Measurements from ENCODE around the gene ZRANB3.

The ZRANB3 gene

DNA sequence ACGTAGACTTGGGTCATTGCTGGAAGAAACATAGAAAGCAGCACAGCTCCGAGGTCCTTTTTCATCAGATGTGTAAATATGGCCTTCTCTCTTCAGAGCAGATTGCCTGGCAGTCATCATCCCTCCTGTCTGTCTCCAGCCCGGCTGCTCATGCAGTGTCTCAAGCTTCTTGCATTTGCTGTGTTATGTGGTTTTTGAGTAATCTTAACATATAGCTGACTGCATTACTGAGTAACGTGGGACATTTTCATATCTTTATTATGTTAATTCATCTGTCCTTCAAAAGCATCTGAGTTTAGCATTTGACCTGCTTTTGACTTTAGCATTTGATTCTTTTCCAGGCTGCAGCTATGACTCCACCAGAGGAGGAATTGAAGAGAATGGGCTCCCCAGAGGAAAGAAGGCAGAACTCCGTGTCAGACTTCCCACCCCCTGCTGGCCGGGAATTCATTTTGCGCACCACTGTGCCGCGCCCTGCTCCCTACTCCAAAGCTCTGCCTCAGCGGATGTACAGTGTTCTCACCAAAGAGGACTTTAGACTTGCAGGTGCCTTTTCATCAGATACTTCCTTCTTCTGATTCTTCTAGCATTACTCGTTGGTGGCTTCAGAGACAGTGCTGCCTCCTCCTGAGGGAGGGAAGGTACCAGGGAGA, 362.7 kb downstream of the ZRANB3 start:
- no peak overlapping the region for H3K9ac ChIP-seq (ENCODE audit: insufficient read length)
- TF ChIP-seq EZH2 (IDR thresholded peaks at IDR 0.05) (no peak), FOXP2 (optimal IDR thresholded peaks at IDR 0.05; ENCODE audit: control extremely low read depth, extremely low read length, insufficient read depth) (no peak), POLR2AphosphoS5 (IDR thresholded peaks at IDR 0.05; ENCODE audit: borderline replicate concordance, low read depth, low read length) (no peak)
- no peak overlapping the region for H3K4me3 ChIP-seq
- no peaks in the 10 kb centered on the region for H3K9me3 ChIP-seq (ENCODE audit: low read depth, low read length)
- H3K36me3 ChIP-seq (ENCODE audit: insufficient read depth, low read length): peaks cover 55% of the 10 kb centered on the region
- no peak for DNase-seq (ENCODE audit: low read depth, low spot score)
- H3K27ac ChIP-seq: no peak overlapping the region

DNA sequence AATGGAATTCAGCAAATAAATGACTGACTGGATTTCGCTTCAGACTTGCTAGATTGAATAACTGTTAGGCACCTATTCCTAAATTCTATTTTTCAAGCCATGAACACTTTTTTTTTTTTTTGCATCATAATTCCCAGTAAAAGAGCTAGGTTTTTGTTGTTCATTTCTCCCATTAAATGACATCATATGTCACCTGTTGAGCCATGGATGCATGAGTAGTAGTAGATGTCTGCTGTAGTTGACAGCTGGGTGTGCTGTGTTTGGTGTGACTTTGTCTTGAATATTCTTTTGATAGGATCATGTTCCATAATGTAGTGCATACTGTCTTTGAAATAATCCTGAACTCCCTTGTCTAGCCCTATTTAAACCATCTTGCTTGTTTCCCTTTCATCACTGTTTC, 363.7 kb downstream of the ZRANB3 start:
- peaks cover 56% of the 10 kb centered on the region for H3K36me3 ChIP-seq (ENCODE audit: insufficient read depth, low read length)
- no peak for DNase-seq (ENCODE audit: low read depth, low spot score)
- no peak overlapping the region for H3K4me3 ChIP-seq
- H3K9ac ChIP-seq (ENCODE audit: insufficient read length): no peak overlapping the region
- TF ChIP-seq POLR2AphosphoS5 (IDR thresholded peaks at IDR 0.05; ENCODE audit: borderline replicate concordance, low read depth, low read length): no peak
- no peak for TF ChIP-seq FOXP2 (optimal IDR thresholded peaks at IDR 0.05; ENCODE audit: control extremely low read depth, extremely low read length, insufficient read depth)
- no peak for TF ChIP-seq EZH2 (IDR thresholded peaks at IDR 0.05)
- no peak overlapping the region for H3K27ac ChIP-seq
- H3K9me3 ChIP-seq (ENCODE audit: low read depth, low read length): no peaks in the 10 kb centered on the region

DNA sequence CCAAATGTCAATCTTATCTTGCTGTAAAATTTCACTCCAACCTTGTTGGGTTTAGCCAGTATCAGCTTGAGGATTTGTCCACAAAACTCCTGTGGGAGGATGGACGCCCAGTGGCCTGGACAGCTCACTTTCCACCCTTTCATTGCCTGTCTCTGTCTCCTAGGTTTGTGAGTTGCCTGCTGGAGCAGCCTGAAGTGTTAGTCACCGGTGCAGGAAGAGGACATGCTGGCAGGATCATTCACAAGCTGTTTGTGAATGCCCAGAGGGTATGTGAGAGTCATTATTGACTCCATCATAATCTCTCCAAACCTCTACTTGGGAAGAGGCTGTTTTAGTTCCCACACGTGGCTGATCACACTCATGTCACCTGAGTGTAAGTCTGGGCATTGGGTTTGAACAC, 366.6 kb downstream of the ZRANB3 start:
- Histone ChIP-seq H3K9ac (ENCODE audit: insufficient read length) (no peak overlapping the region), H3K9me3 (ENCODE audit: low read depth, low read length) (no peaks in the 10 kb centered on the region), H3K27ac (no peak overlapping the region), H3K4me3 (no peak overlapping the region), H3K36me3 (ENCODE audit: insufficient read depth, low read length) (peaks cover 43% of the 10 kb centered on the region)
- DNase-seq (ENCODE audit: low read depth, low spot score): no peak
- TF ChIP-seq FOXP2 (optimal IDR thresholded peaks at IDR 0.05; ENCODE audit: control extremely low read depth, extremely low read length, insufficient read depth) (no peak), EZH2 (IDR thresholded peaks at IDR 0.05) (no peak), POLR2AphosphoS5 (IDR thresholded peaks at IDR 0.05; ENCODE audit: borderline replicate concordance, low read depth, low read length) (no peak)

DNA sequence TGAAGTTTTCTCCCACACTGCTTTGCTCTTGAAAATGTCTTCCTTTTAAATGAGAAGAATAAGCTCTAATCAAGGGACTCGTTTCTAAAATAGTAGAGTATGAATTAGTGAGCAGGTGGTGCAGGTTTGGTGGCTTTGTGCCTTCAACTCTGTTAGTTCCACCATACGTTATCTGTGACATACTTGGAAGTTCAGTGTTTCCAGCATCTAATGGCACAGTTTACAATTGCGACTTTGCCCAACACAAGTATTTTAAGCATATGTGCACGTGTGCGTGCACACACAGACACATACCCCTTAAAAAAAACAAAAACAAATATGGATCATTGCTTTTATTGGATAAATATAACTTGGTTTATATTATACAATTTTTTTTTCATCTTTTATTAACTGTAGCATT, 367.1 kb downstream of the ZRANB3 start:
- Histone ChIP-seq H3K9ac (ENCODE audit: insufficient read length) (no peak overlapping the region), H3K4me3 (no peak overlapping the region), H3K36me3 (ENCODE audit: insufficient read depth, low read length) (peaks cover 41% of the 10 kb centered on the region), H3K27ac (no peak overlapping the region), H3K9me3 (ENCODE audit: low read depth, low read length) (no peaks in the 10 kb centered on the region)
- no peak for TF ChIP-seq EZH2 (IDR thresholded peaks at IDR 0.05)
- TF ChIP-seq POLR2AphosphoS5 (IDR thresholded peaks at IDR 0.05; ENCODE audit: borderline replicate concordance, low read depth, low read length): no peak
- no peak for TF ChIP-seq FOXP2 (optimal IDR thresholded peaks at IDR 0.05; ENCODE audit: control extremely low read depth, extremely low read length, insufficient read depth)
- no peak for DNase-seq (ENCODE audit: low read depth, low spot score)

DNA sequence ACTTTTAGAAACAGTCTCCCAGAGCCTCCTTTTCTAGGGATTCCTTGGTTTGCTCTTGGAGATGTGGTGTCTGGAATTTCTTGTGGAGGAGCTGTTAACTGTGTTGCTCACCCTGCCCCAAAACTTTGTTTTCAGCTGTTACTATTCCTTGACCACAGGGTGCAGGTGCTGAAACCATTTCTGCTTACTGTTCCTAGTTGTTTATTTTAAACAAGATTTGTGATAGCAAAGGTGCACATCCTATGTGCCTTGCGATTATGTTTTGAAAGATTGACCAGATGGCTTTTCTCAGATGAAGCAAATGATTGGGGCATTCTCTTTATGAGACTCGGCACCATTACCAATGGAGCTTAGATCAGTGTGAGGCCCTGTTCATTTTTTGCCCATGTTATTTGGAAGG, 367.7 kb downstream of the ZRANB3 start:
- Histone ChIP-seq H3K9ac (ENCODE audit: insufficient read length) (no peak overlapping the region), H3K4me3 (no peak overlapping the region), H3K27ac (no peak overlapping the region), H3K36me3 (ENCODE audit: insufficient read depth, low read length) (peaks cover 41% of the 10 kb centered on the region), H3K9me3 (ENCODE audit: low read depth, low read length) (no peaks in the 10 kb centered on the region)
- TF ChIP-seq POLR2AphosphoS5 (IDR thresholded peaks at IDR 0.05; ENCODE audit: borderline replicate concordance, low read depth, low read length): no peak
- no peak for DNase-seq (ENCODE audit: low read depth, low spot score)

DNA sequence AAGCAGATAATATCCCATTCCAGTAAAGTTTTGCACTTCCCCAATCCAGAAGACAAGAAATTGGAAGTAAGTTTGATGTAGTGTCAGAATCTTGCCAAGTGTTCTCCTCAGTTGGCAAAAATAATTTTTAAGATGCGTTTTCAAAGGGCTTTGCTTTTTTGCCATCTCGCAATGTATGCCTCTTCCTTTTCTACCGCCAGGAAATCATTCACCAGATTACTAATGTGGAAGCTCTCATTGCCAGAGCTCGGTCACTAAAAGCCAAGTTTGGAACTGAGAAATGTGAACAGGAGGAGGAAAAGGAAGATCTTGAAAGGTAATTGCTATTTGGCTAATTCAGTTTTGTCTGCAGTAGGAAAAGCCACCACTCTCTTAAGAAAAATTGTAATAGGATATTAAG, 368.2 kb downstream of the ZRANB3 start:
- Histone ChIP-seq H3K27ac (no peak overlapping the region), H3K9me3 (ENCODE audit: low read depth, low read length) (no peaks in the 10 kb centered on the region), H3K36me3 (ENCODE audit: insufficient read depth, low read length) (peaks cover 45% of the 10 kb centered on the region), H3K9ac (ENCODE audit: insufficient read length) (no peak overlapping the region), H3K4me3 (no peak overlapping the region)
- no peak for TF ChIP-seq FOXP2 (optimal IDR thresholded peaks at IDR 0.05; ENCODE audit: control extremely low read depth, extremely low read length, insufficient read depth)
- no peak for TF ChIP-seq POLR2AphosphoS5 (IDR thresholded peaks at IDR 0.05; ENCODE audit: borderline replicate concordance, low read depth, low read length)
- TF ChIP-seq EZH2 (IDR thresholded peaks at IDR 0.05): no peak
- no peak for DNase-seq (ENCODE audit: low read depth, low spot score)

DNA sequence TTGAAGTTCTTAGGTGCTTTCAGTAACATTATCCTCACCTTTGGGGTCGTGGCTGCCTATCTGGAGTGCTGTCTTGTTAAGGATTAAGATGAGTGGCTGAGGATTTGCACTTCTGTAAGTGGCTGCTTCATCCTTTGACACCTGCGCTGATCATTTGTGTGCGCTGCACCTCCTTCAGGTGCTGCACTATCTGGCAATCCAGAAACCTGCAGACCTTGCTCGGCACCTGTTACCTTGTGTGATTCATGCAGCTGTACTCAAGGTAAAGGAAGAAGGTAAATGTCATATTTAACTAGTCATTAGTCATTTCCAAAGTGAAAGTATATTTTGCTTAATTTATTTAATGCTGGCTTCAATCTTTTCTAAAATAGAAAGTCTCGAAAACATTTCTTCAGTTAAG, 368.6 kb downstream of the ZRANB3 start:
- no peak overlapping the region for H3K27ac ChIP-seq
- TF ChIP-seq FOXP2 (optimal IDR thresholded peaks at IDR 0.05; ENCODE audit: control extremely low read depth, extremely low read length, insufficient read depth) (no peak), POLR2AphosphoS5 (IDR thresholded peaks at IDR 0.05; ENCODE audit: borderline replicate concordance, low read depth, low read length) (no peak), EZH2 (IDR thresholded peaks at IDR 0.05) (no peak)
- H3K4me3 ChIP-seq: no peak overlapping the region
- H3K9me3 ChIP-seq (ENCODE audit: low read depth, low read length): no peaks in the 10 kb centered on the region
- peaks cover 45% of the 10 kb centered on the region for H3K36me3 ChIP-seq (ENCODE audit: insufficient read depth, low read length)
- DNase-seq (ENCODE audit: low read depth, low spot score): no peak
- no peak overlapping the region for H3K9ac ChIP-seq (ENCODE audit: insufficient read length)

DNA sequence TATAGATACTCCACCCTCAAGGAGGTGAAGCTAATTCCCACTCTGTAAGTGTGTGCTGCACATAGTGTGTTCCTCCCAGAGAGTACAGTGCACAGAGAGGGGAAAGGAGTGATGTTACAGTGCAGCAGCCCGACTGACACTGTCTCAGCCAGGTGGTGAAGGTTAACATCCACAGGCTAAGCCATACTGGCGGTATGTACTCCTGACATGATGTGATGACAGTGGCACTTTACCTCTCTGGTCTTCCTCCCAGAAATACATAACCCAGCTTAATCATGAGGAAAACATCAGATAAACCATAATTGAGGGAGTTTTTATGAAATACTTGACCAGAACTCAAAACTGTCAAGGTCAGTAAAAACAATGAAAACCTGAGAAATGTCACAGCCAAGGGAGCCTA, 371.8 kb downstream of the ZRANB3 start:
- TF ChIP-seq EZH2 (IDR thresholded peaks at IDR 0.05) (no peak), FOXP2 (optimal IDR thresholded peaks at IDR 0.05; ENCODE audit: control extremely low read depth, extremely low read length, insufficient read depth) (no peak), POLR2AphosphoS5 (IDR thresholded peaks at IDR 0.05; ENCODE audit: borderline replicate concordance, low read depth, low read length) (no peak)
- H3K36me3 ChIP-seq (ENCODE audit: insufficient read depth, low read length): peaks cover 58% of the 10 kb centered on the region

DNA sequence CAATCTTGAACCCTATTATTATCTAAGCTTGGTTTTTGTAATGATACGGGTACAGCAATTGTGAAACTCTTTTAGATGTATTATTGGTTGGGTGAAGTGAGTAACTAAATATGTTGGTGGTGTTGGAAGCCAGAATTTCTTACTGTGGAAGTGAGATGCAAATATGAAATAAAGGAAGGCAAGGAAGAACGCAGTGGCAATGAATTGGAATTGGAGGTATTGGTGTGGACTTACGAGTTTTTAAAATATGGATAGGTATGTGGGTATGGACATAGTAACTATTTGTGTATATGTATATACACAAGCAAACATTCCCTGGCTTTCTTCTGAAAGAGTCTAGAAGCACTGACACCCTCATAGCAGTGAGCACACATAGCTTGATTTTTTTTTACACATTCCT, 373.2 kb downstream of the ZRANB3 start:
- DNase-seq (ENCODE audit: low read depth, low spot score): no peak
- Histone ChIP-seq H3K4me3 (no peak overlapping the region), H3K36me3 (ENCODE audit: insufficient read depth, low read length) (peaks cover 60% of the 10 kb centered on the region), H3K9me3 (ENCODE audit: low read depth, low read length) (no peaks in the 10 kb centered on the region), H3K9ac (ENCODE audit: insufficient read length) (no peak overlapping the region), H3K27ac (no peak overlapping the region)
- TF ChIP-seq POLR2AphosphoS5 (IDR thresholded peaks at IDR 0.05; ENCODE audit: borderline replicate concordance, low read depth, low read length) (no peak), FOXP2 (optimal IDR thresholded peaks at IDR 0.05; ENCODE audit: control extremely low read depth, extremely low read length, insufficient read depth) (no peak)

More for the DNA sequence above, 371.8 kb downstream of the ZRANB3 start:
- H3K9ac ChIP-seq (ENCODE audit: insufficient read length): no peak overlapping the region
- DNase-seq (ENCODE audit: low read depth, low spot score): no peak
- H3K27ac ChIP-seq: no peak overlapping the region
- no peaks in the 10 kb centered on the region for H3K9me3 ChIP-seq (ENCODE audit: low read depth, low read length)
- no peak overlapping the region for H3K4me3 ChIP-seq
